SH-SY5Y (cell line): ENCODE results near the gene TNFAIP8L3.

Experiments
- GATA2 ChIP-seq: IDR thresholded peaks from 2 replicates; pipeline ENCODE4 v1.6.1; 2011; ENCODE audit warnings: mild to moderate bottlenecking, low read depth, low read length
- GATA3 ChIP-seq: IDR thresholded peaks from 2 replicates; pipeline ENCODE4 v1.6.1; 2011; ENCODE audit warnings: low read depth, mild to moderate bottlenecking, low read length, moderate library complexity

Gene TNFAIP8L3

GRCh38 chr15:51067510-51067909 is 27.2 kb downstream of the TNFAIP8L3 start:
- TF ChIP-seq GATA2 (no peak), GATA3 (no peak)

- TF ChIP-seq GATA2 (no peak), GATA3 (no peak)
Observed at GRCh38 chr15:51065781-51066180, 28.9 kb downstream of the TNFAIP8L3 start.

DNA sequence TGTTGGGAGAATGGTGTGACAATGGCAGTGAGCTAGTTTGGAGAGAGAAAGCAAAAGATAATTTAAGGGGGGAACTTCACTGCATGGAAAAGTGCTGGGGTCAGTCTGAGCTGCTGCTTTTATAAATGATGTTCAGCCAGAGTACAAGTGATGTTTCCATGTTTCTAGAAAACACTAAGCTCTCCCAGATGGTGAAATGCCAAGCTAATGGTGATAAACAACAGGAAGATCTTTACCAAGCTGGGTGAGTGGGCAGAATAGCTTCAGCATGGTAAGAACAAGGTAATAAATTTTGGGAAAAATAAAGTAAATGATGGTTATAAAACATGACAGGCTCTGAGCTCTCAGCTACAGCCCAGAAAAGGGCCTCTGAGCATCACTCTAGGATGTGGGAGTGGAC is 29.4 kb downstream of the TNFAIP8L3 start:
- TF ChIP-seq GATA2 (no peak), GATA3 (no peak)

GRCh38 chr15:51062736-51063135 is 32.0 kb downstream of the TNFAIP8L3 start:
- no peak for TF ChIP-seq GATA2
- TF ChIP-seq GATA3, result no peak

GRCh38 chr15:51060030-51060673 is 34.6 kb downstream of the TNFAIP8L3 start:
- no peak for TF ChIP-seq GATA2
- no peak for TF ChIP-seq GATA3

DNA sequence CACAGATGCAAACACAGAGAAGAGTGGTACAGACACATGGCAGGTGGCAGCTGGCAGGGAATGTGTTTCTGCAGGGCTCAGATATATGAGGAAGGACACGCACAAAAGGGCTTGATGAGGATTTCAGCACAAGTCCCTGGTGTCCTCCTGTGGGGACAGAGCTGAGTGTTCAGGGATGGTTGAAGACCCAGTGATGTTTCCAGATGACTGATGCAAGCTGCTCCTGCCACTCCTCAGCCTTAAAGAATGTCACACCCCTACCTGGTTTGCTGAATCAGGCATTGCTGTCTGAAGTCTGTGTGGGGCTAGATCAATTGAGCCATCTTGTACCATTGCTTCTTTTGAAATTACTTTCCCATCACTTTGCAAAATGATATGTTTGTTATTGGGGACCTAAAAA is 40.2 kb downstream of the TNFAIP8L3 start:
- no peak for TF ChIP-seq GATA3
- no peak for TF ChIP-seq GATA2

- TF ChIP-seq GATA3 (no peak), GATA2 (no peak)
Observed at GRCh38 chr15:51053571-51053970, 41.1 kb downstream of the TNFAIP8L3 start.

DNA sequence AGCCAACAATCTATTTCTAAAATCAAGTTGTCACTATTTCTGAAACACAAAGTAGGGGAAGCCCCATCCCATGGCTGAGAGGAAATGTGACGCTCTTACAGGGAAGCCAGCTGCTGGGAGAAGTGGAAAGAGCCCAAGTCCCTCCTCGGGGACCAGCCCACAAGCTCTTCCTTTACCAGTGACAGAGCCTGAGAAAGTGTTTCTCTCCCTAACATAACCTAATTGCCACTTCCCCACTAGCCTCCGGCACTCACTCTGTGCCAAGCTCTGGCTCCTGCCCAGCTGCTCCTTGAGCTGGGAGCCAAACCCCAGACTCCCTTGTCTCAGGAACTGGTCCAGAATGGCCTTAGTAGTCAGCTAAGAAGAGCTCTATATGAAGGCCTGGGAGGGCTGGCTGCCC is 42.9 kb downstream of the TNFAIP8L3 start:
- TF ChIP-seq GATA3 (no peak), GATA2 (no peak)

GRCh38 chr15:51049081-51049480 is 45.6 kb downstream of the TNFAIP8L3 start:
- TF ChIP-seq GATA3, result no peak

DNA sequence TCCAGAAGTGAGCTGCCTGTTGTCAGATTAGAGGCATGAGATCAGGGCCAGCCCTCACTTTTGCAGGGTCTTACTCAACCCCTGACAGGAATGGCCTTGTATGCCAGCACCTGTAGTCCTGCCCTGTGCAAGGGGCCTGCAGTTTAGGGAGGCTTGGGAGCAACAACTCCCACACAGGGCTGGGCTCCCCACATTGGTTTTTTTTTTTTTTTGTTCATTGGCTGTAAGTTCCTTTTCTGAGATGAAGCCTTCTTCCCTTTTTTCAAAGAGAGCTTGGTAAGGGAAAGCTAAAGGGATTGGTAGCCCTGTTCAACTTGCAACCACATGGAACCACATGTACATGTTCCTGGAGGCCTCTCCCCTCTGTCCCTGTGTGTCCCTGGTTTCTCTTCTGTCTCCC is 46.4 kb downstream of the TNFAIP8L3 start:
- TF ChIP-seq GATA2 (no peak), GATA3 (no peak)

- TF ChIP-seq GATA2 (no peak), GATA3 (no peak)
Observed at GRCh38 chr15:51046799-51047449, 47.8 kb downstream of the TNFAIP8L3 start.

DNA sequence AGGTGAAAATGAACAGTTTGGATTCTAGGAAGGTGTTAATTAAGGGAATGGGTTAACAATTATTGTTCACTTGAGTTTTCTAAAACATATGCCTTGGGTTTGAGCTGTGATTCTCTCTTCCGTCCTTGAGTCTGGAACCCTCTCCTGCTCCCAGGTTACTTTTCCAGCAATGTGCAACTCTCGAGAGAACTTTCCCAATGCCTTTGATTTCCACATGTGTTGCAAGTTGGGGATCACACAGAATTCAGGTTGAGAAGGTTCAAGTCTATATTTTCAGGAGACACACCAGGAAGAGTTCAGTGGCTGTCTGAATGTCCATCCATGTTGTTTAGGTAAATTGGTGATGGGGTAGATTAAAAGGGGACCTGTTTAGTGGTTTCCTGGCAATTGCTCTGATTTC is 48.7 kb downstream of the TNFAIP8L3 start:
- TF ChIP-seq GATA2 (no peak), GATA3 (no peak)

GRCh38 chr15:51044037-51044727 is 50.5 kb downstream of the TNFAIP8L3 start:
- TF ChIP-seq GATA3, result no peak
- no peak for TF ChIP-seq GATA2

DNA sequence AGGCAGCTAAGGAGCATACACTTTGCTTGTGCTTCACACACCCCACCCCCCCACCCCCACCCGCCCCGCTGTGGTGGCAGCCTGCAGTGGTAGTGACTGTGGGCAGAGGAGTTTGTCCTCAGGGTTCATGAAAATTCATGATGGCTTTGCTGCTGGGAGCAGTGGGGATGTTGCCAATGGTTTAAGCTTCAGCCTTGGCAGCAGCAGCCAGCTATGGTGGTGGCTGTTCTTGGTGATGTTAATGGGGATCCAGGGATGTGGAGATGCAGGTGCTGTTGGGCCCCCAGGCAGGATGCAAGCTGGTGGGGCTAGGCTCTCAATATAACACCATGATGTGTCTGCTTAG is 55.8 kb downstream of the TNFAIP8L3 start:
- TF ChIP-seq GATA3 (no peak), GATA2 (no peak)

DNA sequence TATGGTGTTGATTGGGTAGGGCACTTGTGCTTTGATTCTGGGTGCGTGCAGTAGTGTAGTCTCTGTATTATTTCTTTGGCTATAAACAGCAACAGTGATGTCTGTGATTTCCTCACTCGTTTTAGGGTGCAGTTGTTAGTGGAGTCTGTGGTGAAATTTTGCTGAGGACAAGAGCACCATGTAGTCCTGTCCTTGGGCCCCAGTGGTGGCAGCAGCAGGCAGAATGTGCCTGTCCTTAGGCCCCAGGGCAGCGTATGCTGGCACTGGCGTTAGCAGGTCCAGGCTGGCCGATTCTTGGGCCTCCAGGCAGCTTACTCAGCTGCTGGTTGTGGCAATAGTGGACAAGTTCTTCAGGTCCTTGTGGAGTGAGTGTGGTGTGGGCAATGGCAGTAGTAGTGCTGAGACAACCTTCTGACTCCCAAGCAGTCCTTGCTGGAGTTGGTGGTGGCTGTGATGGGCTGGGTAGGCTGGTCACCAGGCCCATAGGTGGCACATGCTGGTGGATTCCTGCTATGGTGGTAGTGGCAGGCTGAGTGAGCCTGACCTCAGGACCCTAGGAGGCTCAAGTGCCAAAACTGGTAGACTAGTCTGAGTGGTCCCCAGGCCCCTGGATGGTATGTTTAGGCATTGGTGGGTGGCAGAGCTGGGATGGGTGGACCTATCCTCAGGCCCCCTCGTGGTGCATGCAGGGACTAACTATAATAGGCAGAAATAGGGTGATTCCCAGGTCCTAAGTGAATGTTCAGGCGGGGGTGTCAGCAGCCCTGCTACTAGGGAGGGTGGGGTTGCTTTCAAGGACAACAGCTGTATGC is 56.3 kb downstream of the TNFAIP8L3 start:
- TF ChIP-seq GATA2 (no peak), GATA3 (no peak)

DNA sequence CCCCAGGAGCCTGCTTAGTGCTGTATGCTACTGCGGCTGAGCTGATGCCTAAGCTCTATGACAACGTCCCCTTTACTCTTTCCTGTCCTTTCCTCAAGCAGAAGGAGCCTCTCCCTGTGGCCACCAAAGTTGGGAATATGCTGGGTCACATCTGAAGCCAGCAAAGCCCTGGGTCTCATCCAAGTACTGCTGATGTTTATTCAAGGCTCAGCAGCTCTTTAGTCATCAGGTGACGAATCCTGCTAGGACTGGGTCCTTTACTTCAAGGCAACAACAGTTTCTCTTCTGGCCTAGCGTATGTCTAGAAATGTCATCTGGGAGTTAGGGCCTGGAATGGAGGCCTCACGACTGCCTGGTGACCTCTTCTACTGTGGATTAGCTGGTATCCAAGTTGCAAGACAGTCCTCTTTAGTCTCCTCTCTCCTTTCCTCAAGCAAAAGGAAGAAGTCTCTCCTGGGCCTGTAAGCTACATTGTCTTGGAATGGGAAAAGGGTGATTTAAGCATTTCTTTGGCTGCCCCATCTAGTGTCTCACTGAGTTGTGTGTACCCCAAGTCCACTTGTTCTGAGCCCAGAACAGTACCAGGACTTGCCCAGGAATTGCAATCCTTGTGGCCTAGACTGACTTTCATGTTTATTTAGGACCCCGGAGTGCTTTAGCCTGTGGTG is 63.9 kb downstream of the TNFAIP8L3 start:
- TF ChIP-seq GATA2 (no peak), GATA3 (no peak)
